Ovary (tissue), 9 donors: Measurements from ENCODE around the gene POLR1B. TPM values are rescaled to one million over a fixed set of nuclear protein-coding genes. Genes with fewer than 3 reads are reported as not detected.
"Not testable (repeated sequence)": the region's sequence is repeated elsewhere in the genome, so short reads cannot be mapped to it uniquely, and the experiment has no call there.

Source experiments
- DNase-seq, 5 donors: peaks; one replicate each; pipeline ENCODE4 v3.0.0-alpha.2; 2019 to 2020
- H3K27ac ChIP-seq, 2 donors: fragments of 200-600 bp; one replicate each; pipeline versions ENCODE4 v1.5.1 to v1.8.0; 2019 to 2022
- H3K27me3 ChIP-seq: fragments of 200-600 bp; one replicate; pipeline ENCODE4 v1.8.0; 2022
- H3K36me3 ChIP-seq: fragments of 200-600 bp; sonication (generic); one replicate; pipeline ENCODE4 v1.5.1; 2019
- H3K4me1 ChIP-seq: one replicate; pipeline ENCODE4 v1.8.1; 2013; ENCODE audit warnings: mild to moderate bottlenecking, moderate library complexity; ENCODE audit not compliant: insufficient read depth
- H3K4me3 ChIP-seq: fragments of 200-600 bp; sonication (generic); one replicate; pipeline ENCODE4 v1.5.1; 2017
- H3K9me3 ChIP-seq, 2 donors: fragments of 200-600 bp in 1 of 2; sonication (generic) in 1 of 2; one replicate each; pipeline versions ENCODE4 v1.5.1 to v1.8.1; 2013 to 2019; ENCODE audit warnings: mild to moderate bottlenecking in 1 of 2, moderate library complexity in 1 of 2
- CTCF ChIP-seq, 3 donors: fragments of 450-650 bp in 2 of 3; fragments of 200-600 bp in 1 of 3; IDR thresholded peaks; one replicate each; pipeline versions ENCODE4 v1.5.1 to v1.8.0; 2016 to 2022; ENCODE audit warnings: antibody characterized with exemption in 3 of 3, mild to moderate bottlenecking in 1 of 3
- EP300 ChIP-seq: sonication (generic); formaldehyde crosslinking; IDR thresholded peaks from one replicate; pipeline ENCODE4 v1.6.1; 2017; ENCODE audit warnings: antibody characterized with exemption
- POLR2A ChIP-seq: fragments of 450-650 bp; IDR thresholded peaks from one replicate; pipeline ENCODE4 v1.6.1; 2017; ENCODE audit warnings: antibody characterized with exemption, mild to moderate bottlenecking, moderate library complexity
- WGBS, 3 donors: extraction: QIAGEN DNeasy Blood & Tissue Kit in 1 of 3; methylation state at CpG; one replicate each; pipeline versions ENCODE4 v1.1.5 to v1.1.7; 2013 to 2017; 5-methylcytosine and 5-hydroxymethylcytosine counted together
- intact Hi-C, 4 donors: fragments of 100-400 bp; cut with DNase I; formaldehyde crosslinking; loops; one replicate each; pipeline versions ENCODE4 v1.11.0 to v1.15.1; 2022 to 2023
- polyA plus RNA-seq, 2 donors: library from polyadenylated mRNA; stranded (reverse); fragments of 200-250 nt in 1 of 2; fragments of 350-450 nt in 1 of 2; fragmentation: Illumina TruSeq in 1 of 2; extraction: RNeasy Lipid Tissue Mini Kit (QIAGEN cat#74804) in 1 of 2; gene quantifications; one replicate each; pipeline ENCODE4 v1.2.3, GENCODE V29; 2013 to 2014
- total RNA-seq, 7 donors: library from RNA; depleted of rRNA in 2 of 7; stranded (reverse); fragments of >200 nt in 2 of 7; fragmentation: NEBNext Ultra II Directional in 3 of 7; extraction: Animal tissue kit (Norgen Biotek cat#: 25700) in 3 of 7; gene quantifications; one replicate each; pipeline versions ENCODE4 v1.1.0 to v1.2.4, GENCODE V29; 2016 to 2023
- donor health status: DM: no; HTN: no; CAD: no; lungs with moderate emphysema.
- donor health status: DM: no; HTN: no; CAD: no.
- donor health status: Bipolar disorder and iron deficiency.
- donor health status: DM: yes; HTN: yes; CAD: no.
- donor health status: DM: no; HTN: no; CAD: no.
- donor health status: DM: yes; HTN: yes; CAD: no.

POLR1B gene
- total and polyA plus RNA-seq, 9 donors, result 5.6 to 29.9 (median 18.9) TPM

DNA sequence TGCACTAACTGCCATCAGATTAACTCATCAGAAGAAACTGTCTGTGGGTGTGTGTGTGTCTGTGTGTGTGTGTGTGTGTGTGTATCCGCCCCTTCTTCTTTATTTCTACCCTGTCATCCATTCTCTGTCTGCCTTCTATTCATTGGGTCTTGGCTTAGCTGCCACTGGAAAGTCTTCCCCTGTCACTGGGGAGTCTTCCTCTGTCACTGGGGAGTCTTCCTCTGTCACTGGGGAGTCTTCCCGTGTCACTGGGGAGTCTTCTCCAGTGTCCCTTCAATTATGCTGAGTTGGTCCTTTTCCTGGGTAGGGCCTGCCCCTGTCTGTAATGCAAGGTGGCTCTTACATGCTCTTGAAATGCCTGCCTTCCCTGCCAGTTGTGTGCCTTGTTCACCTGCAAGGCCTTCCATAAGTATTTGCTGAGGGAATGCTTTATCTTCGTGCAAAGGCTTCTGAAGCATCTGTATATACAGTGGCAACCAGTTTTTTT lies 18.9 kb upstream of the POLR1B start:
- TF ChIP-seq CTCF (IDR thresholded peaks at IDR 0.05) (no peak), POLR2A (no peak), EP300 (no peak)
- Histone ChIP-seq H3K9me3 (no peaks in the 10 kb centered on the region), H3K36me3 (no peaks in the 10 kb centered on the region), H3K4me1 (no peaks in the 10 kb centered on the region), H3K27me3 (no peaks in the 10 kb centered on the region), H3K4me3 (no peak overlapping the region), H3K27ac (no peak overlapping the region)
- 92 to 97% (median 93%) methylated on average over 3 of the region's 3 CpGs for WGBS, 3 donors
- DNase-seq, result no peak
- intact Hi-C loops, result no loop called here

DNA sequence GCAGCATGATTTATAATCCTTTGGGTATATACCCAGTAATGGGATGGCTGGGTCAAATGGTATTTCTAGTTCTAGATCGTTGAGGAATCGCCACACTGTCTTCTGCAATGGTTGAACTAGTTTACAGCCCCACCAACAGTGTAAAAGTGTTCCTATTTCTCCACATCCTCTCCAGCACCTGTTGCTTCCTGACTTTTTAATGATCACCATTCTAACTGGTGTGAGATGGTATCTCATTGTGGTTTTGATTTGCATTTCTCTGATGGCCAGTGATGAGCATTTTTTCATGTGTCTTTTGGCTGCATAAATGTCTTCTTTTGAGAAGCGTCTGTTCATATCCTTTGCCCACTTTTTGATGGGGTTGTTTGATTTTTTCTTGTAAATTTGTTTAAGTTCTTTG lies 18.0 kb upstream of the POLR1B start:
- H3K9me3 ChIP-seq, H3K36me3 ChIP-seq, H3K4me1 ChIP-seq, DNase-seq, H3K4me3 ChIP-seq, intact Hi-C loops, H3K27ac ChIP-seq, H3K27me3 ChIP-seq: not testable (repeated sequence)
- WGBS, 3 donors, result 98 to 100% (median 99%) methylated on average over 3 of the region's 3 CpGs

- Histone ChIP-seq H3K4me1 (no peaks in the 10 kb centered on the region), H3K4me3 (no peak overlapping the region), H3K9me3 (no peaks in the 10 kb centered on the region), H3K27ac (no peak overlapping the region), H3K27me3 (no peaks in the 10 kb centered on the region), H3K36me3 (no peaks in the 10 kb centered on the region)
- DNase-seq, result no peak
- no peak for TF ChIP-seq CTCF (IDR thresholded peaks at IDR 0.05)
- no peak for TF ChIP-seq POLR2A
- TF ChIP-seq EP300, result no peak
- 94 to 97% (median 96%) methylated on average over 5 of the region's 5 CpGs for WGBS, 3 donors
- intact Hi-C loops, result no loop called here
Observed at GRCh38 chr2:112528541-112528940, 13.7 kb upstream of the POLR1B start.

DNA sequence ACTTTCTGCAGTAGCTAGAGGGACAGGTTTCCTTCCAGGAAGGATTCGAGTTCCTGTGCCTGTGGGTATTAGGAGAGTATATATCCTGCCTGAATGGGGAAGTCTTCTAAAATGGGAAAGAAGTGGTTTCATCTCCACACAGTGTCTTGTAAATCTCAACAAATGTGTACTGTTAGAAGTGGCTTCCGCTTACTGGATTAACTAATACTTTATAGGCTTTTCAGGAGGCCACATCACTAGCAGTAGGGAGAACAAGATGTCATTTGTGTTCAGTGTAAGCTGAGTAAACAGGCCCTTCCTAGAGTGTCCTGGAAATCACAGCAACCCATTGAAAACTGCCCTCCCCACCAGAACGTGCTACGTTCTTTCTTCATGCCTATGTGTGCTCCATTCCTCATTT lies 12.5 kb upstream of the POLR1B start:
- Histone ChIP-seq H3K27me3 (no peaks in the 10 kb centered on the region), H3K4me1 (no peaks in the 10 kb centered on the region), H3K9me3 (no peaks in the 10 kb centered on the region), H3K27ac (no peak overlapping the region), H3K4me3 (no peak overlapping the region), H3K36me3 (no peaks in the 10 kb centered on the region)
- no peak for DNase-seq
- TF ChIP-seq EP300 (no peak), CTCF (IDR thresholded peaks at IDR 0.05) (no peak), POLR2A (no peak)
- intact Hi-C loops, result no loop called here
- 86 to 96% (median 91%) methylated on average over 4 of the region's 4 CpGs for WGBS, 3 donors

DNA sequence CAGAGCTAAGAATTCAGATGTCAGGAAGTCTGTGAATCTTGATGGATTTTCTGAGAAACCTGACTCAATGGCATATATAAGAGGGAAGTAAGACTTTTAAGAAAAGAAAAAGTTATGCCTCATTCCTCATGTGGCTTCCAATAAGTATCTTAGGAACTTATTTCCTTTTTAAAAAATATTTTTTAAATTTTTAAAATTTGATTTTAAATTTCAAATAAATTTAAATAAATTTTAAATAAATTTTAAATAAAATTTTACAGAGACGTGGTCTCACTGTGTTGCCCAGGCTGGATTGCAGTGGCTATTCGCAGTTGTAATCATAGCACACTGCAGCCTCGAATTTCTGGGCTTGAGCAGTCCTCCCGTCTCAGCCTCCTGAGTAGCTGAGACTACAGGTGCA lies 11.5 kb upstream of the POLR1B start:
- Histone ChIP-seq H3K4me1 (no peaks in the 10 kb centered on the region), H3K27ac (no peak overlapping the region), H3K4me3 (no peak overlapping the region), H3K9me3 (no peaks in the 10 kb centered on the region), H3K36me3 (no peaks in the 10 kb centered on the region), H3K27me3 (no peaks in the 10 kb centered on the region)
- WGBS, 3 donors, result 97% methylated on average over 4 of the region's 4 CpGs
- intact Hi-C loops, result no loop called here
- no peak for DNase-seq
- TF ChIP-seq CTCF (IDR thresholded peaks at IDR 0.05), result no peak
- no peak for TF ChIP-seq POLR2A
- TF ChIP-seq EP300, result no peak
